Measurements from ENCODE around the gene ATG9A.

Gene ATG9A

GRCh38 chr2:219230059-219230540 is 664 bp upstream of the ATG9A start:
- Histone ChIP-seq H3K4me3 (ENCODE audit: insufficient read depth, low read length, poor library complexity, severe bottlenecking) (peak overlapping the region; percentile 97), H3K9me3 (ENCODE audit: insufficient read depth, low read length) (no peaks in the 10 kb centered on the region), H3K27ac (ENCODE audit: low read depth, low read length) (peak overlapping the region; percentile 70), H3F3A (ENCODE audit: insufficient read depth) (no peaks in the 10 kb centered on the region), H3K9ac (ENCODE audit: low read length) (peak overlapping the region; percentile 76), H3K4me2 (ENCODE audit: low read depth, low read length, poor library complexity, severe bottlenecking) (peak overlapping the region; percentile 97), H3K36me3 (ENCODE audit: low read length) (0 out of 2 replicates have a peak, but pooled peaks cover 7% of the 10 kb centered on the region), H3K27me3 (ENCODE audit: low read length) (no peaks in the 10 kb centered on the region), H3K79me2 (ENCODE audit: insufficient read depth, low read length) (peaks cover 33% of the 10 kb centered on the region), H2AFZ (ENCODE audit: low read depth, low read length, severe bottlenecking) (peak overlapping the region; percentile 32), H4K20me1 (ENCODE audit: low read depth, low read length) (no peaks in the 10 kb centered on the region), H3K9me2 (replicated peaks; ENCODE audit: insufficient read depth, low read length) (no peaks in the 10 kb centered on the region)
- no peak for TF ChIP-seq EZH2phosphoT487 (conservative IDR thresholded peaks at IDR 0.05; ENCODE audit: low read length)
- TF ChIP-seq, protein P1, sequence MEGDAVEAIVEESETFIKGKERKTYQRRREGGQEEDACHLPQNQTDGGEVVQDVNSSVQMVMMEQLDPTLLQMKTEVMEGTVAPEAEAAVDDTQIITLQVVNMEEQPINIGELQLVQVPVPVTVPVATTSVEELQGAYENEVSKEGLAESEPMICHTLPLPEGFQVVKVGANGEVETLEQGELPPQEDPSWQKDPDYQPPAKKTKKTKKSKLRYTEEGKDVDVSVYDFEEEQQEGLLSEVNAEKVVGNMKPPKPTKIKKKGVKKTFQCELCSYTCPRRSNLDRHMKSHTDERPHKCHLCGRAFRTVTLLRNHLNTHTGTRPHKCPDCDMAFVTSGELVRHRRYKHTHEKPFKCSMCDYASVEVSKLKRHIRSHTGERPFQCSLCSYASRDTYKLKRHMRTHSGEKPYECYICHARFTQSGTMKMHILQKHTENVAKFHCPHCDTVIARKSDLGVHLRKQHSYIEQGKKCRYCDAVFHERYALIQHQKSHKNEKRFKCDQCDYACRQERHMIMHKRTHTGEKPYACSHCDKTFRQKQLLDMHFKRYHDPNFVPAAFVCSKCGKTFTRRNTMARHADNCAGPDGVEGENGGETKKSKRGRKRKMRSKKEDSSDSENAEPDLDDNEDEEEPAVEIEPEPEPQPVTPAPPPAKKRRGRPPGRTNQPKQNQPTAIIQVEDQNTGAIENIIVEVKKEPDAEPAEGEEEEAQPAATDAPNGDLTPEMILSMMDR (IDR thresholded peaks at IDR 0.05; ENCODE audit: insufficient read depth, low read length, poor library complexity, severe bottlenecking), result no peak

GRCh38 chr2:219228911-219229304 is 528 bp downstream of the ATG9A start:
- no peaks in the 10 kb centered on the region for H3K9me2 ChIP-seq (replicated peaks; ENCODE audit: insufficient read depth, low read length)
- peaks cover 33% of the 10 kb centered on the region for H3K79me2 ChIP-seq (ENCODE audit: insufficient read depth, low read length)
- H4K20me1 ChIP-seq (ENCODE audit: low read depth, low read length), result no peaks in the 10 kb centered on the region
- peak overlapping the region; percentile 52; the same call in 1 of the 2 replicates for H3K27ac ChIP-seq (ENCODE audit: low read depth, low read length)
- H2AFZ ChIP-seq (ENCODE audit: low read depth, low read length, severe bottlenecking), result peak overlapping the region; percentile 55
- no peaks in the 10 kb centered on the region for H3F3A ChIP-seq (ENCODE audit: insufficient read depth)
- H3K27me3 ChIP-seq (ENCODE audit: low read length), result no peaks in the 10 kb centered on the region
- peak overlapping the region; percentile 76 for H3K9ac ChIP-seq (ENCODE audit: low read length)
- H3K9me3 ChIP-seq (ENCODE audit: insufficient read depth, low read length), result no peaks in the 10 kb centered on the region
- TF ChIP-seq, protein P1 (IDR thresholded peaks at IDR 0.05; ENCODE audit: insufficient read depth, low read length, poor library complexity, severe bottlenecking), result no peak
- TF ChIP-seq EZH2phosphoT487 (conservative IDR thresholded peaks at IDR 0.05; ENCODE audit: low read length), result no peak
- peak overlapping the region; percentile 97 for H3K4me3 ChIP-seq (ENCODE audit: insufficient read depth, low read length, poor library complexity, severe bottlenecking)
- H3K36me3 ChIP-seq (ENCODE audit: low read length), result 0 out of 2 replicates have a peak, but pooled peaks cover 2% of the 10 kb centered on the region
- peak overlapping the region; percentile 73 for H3K4me2 ChIP-seq (ENCODE audit: low read depth, low read length, poor library complexity, severe bottlenecking)

DNA sequence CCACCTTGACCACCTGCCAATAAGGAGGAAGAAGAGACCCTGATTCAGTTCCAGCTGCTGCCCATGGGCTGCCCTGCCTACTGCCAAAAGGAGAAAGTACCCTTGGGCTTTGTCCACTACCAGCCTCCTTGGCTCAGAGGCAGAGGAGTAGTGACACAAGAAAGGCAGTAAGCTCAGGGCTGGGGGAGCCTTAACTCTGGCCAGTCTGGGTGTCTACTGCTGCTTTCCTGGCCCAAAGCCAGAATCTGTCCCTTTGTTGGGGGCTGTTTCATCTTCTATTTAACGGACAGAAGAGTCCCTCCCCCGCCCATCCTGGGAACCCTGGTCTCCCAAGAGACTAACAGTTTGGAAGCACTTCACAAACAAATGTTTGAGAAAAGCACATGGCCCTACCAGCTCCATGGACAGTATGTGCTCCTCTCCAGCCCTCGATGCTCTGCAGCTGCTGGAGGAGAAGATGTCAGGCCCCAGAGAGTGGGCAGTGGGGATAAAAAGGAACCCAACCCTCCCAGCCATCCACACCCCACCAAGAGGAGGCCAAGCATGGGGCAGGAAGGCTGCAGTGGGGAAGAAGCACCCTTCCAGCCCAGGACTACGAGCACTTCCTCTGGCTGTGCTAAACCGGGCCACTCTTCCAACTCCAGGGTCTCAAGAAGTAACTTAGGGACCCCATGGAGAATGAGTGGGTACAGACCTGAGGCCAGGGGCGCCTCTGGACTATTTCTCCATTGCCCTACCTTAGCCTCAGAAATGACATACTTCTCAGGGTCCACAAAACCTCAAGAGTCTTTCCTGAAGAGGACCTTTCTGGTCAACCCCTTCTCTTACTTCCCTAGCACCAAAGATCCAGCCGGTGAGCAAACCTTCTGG is 1.2 kb downstream of the ATG9A start:
- Histone ChIP-seq H3K79me2 (ENCODE audit: insufficient read depth, low read length) (peaks cover 33% of the 10 kb centered on the region), H3K27ac (ENCODE audit: low read depth, low read length) (no peak overlapping the region), H3K27me3 (ENCODE audit: low read length) (no peaks in the 10 kb centered on the region), H3K4me3 (ENCODE audit: insufficient read depth, low read length, poor library complexity, severe bottlenecking) (peak overlapping the region; percentile 97), H3F3A (ENCODE audit: insufficient read depth) (no peaks in the 10 kb centered on the region), H3K9me3 (ENCODE audit: insufficient read depth, low read length) (no peaks in the 10 kb centered on the region), H3K9me2 (replicated peaks; ENCODE audit: insufficient read depth, low read length) (no peaks in the 10 kb centered on the region), H4K20me1 (ENCODE audit: low read depth, low read length) (no peaks in the 10 kb centered on the region), H3K4me2 (ENCODE audit: low read depth, low read length, poor library complexity, severe bottlenecking) (peak overlapping the region; percentile 73), H3K36me3 (ENCODE audit: low read length) (no peaks in the 10 kb centered on the region), H3K9ac (ENCODE audit: low read length) (peak overlapping the region; percentile 76), H2AFZ (ENCODE audit: low read depth, low read length, severe bottlenecking) (no peak overlapping the region)
- no peak for TF ChIP-seq EZH2phosphoT487 (conservative IDR thresholded peaks at IDR 0.05; ENCODE audit: low read length)
- TF ChIP-seq, protein P1 (IDR thresholded peaks at IDR 0.05; ENCODE audit: insufficient read depth, low read length, poor library complexity, severe bottlenecking), result no peak

Data from SU-DHL-6 (cell line).